Transverse colon (tissue), 4 donors: Measurements from ENCODE around the gene PGS1. TPM values are rescaled to one million over a fixed set of nuclear protein-coding genes. Genes with fewer than 3 reads are reported as not detected.

Experiments used
- DNase-seq: peaks from one replicate; pipeline ENCODE4 v3.0.0-alpha.2; 2019
- H3K27ac ChIP-seq, 4 donors: fragments of 200-600 bp; sonication (generic); 2 replicates each; pipeline ENCODE4 v1.5.1; 2016 to 2018; ENCODE audit warnings: inconsistent platforms in 4 of 4
- H3K27me3 ChIP-seq: fragments of 200-600 bp; sonication (generic); 2 replicates; pipeline ENCODE4 v1.5.1; 2017; ENCODE audit warnings: inconsistent platforms
- H3K36me3 ChIP-seq, 4 donors: fragments of 200-600 bp; sonication (generic); 2 replicates each; pipeline ENCODE4 v1.5.1; 2017 to 2019; ENCODE audit warnings: inconsistent platforms in 4 of 4
- H3K4me1 ChIP-seq, 4 donors: fragments of 200-600 bp; sonication (generic); 2 replicates each; pipeline ENCODE4 v1.5.1; 2017 to 2020; ENCODE audit warnings: inconsistent platforms in 4 of 4
- H3K4me3 ChIP-seq, 4 donors: fragments of 200-600 bp; sonication (generic); 1 replicate in 1 of 4; 2 replicates in 3 of 4; pipeline versions ENCODE4 v1.5.1 to v1.6.1; 2017 to 2019; ENCODE audit warnings: inconsistent platforms in 4 of 4
- H3K9me3 ChIP-seq, 2 donors: fragments of 200-600 bp; sonication (generic); 2 replicates each; pipeline ENCODE4 v1.5.1; 2017 to 2019; ENCODE audit warnings: inconsistent platforms in 2 of 2
- EP300 ChIP-seq: sonication (generic); formaldehyde crosslinking; IDR thresholded peaks from one replicate; pipeline ENCODE4 v1.6.1; 2017; ENCODE audit warnings: antibody characterized with exemption, low read depth
- POLR2A ChIP-seq: fragments of 450-650 bp; IDR thresholded peaks from one replicate; pipeline ENCODE4 v1.6.1; 2016; ENCODE audit warnings: antibody characterized with exemption, mild to moderate bottlenecking, moderate library complexity
- POLR2AphosphoS5 ChIP-seq, 3 donors: sonication (generic); formaldehyde crosslinking; IDR thresholded peaks; one replicate each; pipeline ENCODE4 v1.6.1; 2016; ENCODE audit warnings: antibody characterized with exemption in 3 of 3
- WGBS, 2 donors: methylation state at CpG; one replicate each; pipeline ENCODE4 v1.1.5; 2018; ENCODE audit warnings: low coverage in 1 of 2; 5-methylcytosine and 5-hydroxymethylcytosine counted together
- in situ Hi-C, 4 donors: fragments of 200-750 bp; cut with MboI; loops; one replicate each; pipeline versions ENCODE4 v1.15.0 to v1.15.1; 2017; ENCODE audit warnings: low sequenced_read_pairs in 3 of 4, low pct_ligation_motif_present in 1 of 4, low pct_unique_long_range_greater_than_20kb in 1 of 4
- intact Hi-C: fragments of 100-400 bp; cut with DNase I; formaldehyde crosslinking; loops from one replicate; pipeline ENCODE4 v1.15.1; 2023; ENCODE audit warnings: low total_unique reads
- total RNA-seq, 4 donors: library from RNA; depleted of rRNA; stranded (reverse); fragments of >200 nt; gene quantifications; one replicate each; pipeline ENCODE4 v1.1.0, GENCODE V29; 2016
- TF ChIP-seq, protein P1 (sequence below), 5 experiments: fragments of 200-600 bp in 3 of 5; fragments of 450-650 bp in 2 of 5; sonication (generic) in 3 of 5; IDR thresholded peaks; 1 replicate in 2 of 5; 2 replicates in 3 of 5; pipeline ENCODE4 v1.5.1; 2016 to 2017; ENCODE audit warnings: antibody characterized with exemption in 5 of 5, inconsistent platforms in 3 of 5, mild to moderate bottlenecking in 2 of 5, moderate library complexity in 1 of 5

PGS1 gene
- total RNA-seq, 4 donors from 2014 or later, result 32.1 to 77.6 (median 60.1) TPM

DNA sequence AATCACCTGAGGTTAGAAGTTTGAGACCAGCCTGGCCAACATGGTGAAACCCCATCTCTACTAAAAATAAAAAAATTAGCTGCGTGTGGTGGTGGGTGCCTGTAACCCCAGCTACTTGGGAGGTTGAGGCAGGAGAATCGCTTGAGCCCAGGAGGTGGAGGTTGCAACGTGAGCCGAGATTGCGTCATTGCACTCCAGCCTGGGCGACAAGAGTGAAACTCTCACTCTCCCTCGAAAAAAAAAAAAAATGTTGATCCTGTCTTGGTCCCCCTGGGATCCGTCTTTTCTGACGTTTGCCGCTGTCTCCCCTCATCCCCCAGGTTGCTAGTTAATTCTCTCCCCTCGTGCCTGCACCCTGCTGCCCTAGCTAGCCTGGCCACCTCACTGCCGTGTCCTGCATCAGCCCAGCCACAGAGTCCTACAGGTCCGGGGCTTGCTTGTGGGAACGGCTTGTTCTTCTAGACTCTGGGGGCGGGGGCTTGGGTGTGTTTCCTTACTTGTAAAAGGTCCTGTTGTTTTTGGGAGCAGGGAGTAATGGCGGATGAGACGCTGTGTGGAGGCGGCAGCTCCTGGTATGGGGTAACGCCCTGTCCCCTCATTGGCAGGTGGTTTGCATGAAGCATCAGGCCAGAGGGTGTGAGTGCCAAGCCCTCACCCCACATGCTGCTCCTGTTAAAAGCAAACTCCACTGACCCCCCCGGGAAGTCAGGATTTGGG is 44.6 kb downstream of the PGS1 start:
- intact Hi-C loops (loop anchor here (1.0 kb wide), 1 partner anchor 61 kb away; no protein-coding TSS in a partner anchor), in situ Hi-C loops (loop anchor here (5.0 to 10.0 kb wide), 2 partner anchors 61 to 128 kb away; partner anchors contain the start of gene SOCS3 (in 3 of the 4))
- TF ChIP-seq, protein P1, sequence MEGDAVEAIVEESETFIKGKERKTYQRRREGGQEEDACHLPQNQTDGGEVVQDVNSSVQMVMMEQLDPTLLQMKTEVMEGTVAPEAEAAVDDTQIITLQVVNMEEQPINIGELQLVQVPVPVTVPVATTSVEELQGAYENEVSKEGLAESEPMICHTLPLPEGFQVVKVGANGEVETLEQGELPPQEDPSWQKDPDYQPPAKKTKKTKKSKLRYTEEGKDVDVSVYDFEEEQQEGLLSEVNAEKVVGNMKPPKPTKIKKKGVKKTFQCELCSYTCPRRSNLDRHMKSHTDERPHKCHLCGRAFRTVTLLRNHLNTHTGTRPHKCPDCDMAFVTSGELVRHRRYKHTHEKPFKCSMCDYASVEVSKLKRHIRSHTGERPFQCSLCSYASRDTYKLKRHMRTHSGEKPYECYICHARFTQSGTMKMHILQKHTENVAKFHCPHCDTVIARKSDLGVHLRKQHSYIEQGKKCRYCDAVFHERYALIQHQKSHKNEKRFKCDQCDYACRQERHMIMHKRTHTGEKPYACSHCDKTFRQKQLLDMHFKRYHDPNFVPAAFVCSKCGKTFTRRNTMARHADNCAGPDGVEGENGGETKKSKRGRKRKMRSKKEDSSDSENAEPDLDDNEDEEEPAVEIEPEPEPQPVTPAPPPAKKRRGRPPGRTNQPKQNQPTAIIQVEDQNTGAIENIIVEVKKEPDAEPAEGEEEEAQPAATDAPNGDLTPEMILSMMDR (IDR thresholded peaks at IDR 0.05), result no peak
- TF ChIP-seq POLR2A, result no peak
- no peak for TF ChIP-seq EP300
- no peak for TF ChIP-seq POLR2AphosphoS5 (IDR thresholded peaks at IDR 0.05)
- peaks cover 0 to 19% (median 2%) of the 10 kb centered on the region in 4 donors for H3K4me1 ChIP-seq
- H3K4me3 ChIP-seq, result no peak overlapping the region
- no peaks in the 10 kb centered on the region for H3K27me3 ChIP-seq
- no peak for DNase-seq
- 89% methylated on average over 20 of the region's 20 CpGs; no CpG with 5 or more reads in 1 of the 2 donors for WGBS, 2 donors
- H3K9me3 ChIP-seq, result no peaks in the 10 kb centered on the region
- H3K27ac ChIP-seq, result no peak overlapping the region
- H3K36me3 ChIP-seq, result peaks cover 0 to 25% (median 9%) of the 10 kb centered on the region in 4 donors

DNA sequence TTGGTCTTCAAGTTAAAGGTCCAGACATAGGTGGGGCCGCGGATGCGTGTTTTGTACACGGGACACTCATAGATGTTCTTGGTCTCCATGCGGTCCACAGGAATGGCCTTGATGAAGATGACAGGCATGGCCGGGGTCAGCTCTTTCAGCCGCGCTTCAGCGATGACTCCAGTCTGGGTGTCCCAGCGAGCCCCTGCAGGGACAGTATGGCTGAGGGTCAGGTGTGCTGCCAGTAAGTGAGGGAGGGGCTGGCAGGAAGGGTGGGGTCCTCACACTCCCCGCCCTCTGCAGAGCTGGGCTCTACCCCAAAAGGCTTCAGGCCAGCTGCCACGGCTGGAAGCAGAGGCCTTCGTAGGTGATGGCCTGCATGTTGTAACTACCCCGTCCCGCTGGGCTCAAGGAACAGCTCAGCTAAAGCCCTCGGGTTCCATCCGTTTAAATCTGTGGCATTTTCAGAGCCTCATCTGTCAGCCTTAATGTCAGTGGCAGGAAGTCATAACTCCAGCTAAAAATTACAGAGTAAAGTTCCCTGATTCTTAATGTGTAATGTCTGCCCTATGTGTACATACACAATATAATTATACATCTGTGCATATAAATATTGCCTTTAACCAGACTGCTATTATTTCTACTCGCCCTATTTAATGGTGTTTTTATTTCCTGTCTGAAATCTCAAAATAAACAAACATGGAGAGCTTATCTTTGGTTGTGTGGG is 45.7 kb downstream of the PGS1 start:
- Histone ChIP-seq H3K4me1 (peaks cover 0 to 22% (median 2%) of the 10 kb centered on the region in 4 donors), H3K27ac (no peak overlapping the region), H3K36me3 (peaks cover 0 to 25% (median 9%) of the 10 kb centered on the region in 4 donors), H3K27me3 (no peaks in the 10 kb centered on the region), H3K4me3 (no peak overlapping the region), H3K9me3 (no peaks in the 10 kb centered on the region)
- intact Hi-C loops, result loop anchor here (2.0 kb wide), 1 partner anchor 135 kb away; no protein-coding TSS in a partner anchor
- no peak for DNase-seq
- 50 to 84% methylated on average over 1 to 18 of the region's 18 CpGs for WGBS, 2 donors
- in situ Hi-C loops, result loop anchor here (5.0 to 10.0 kb wide), 2 partner anchors 62 to 129 kb away; partner anchors contain the start of gene SOCS3 (in 3 of the 4)
- TF ChIP-seq EP300 (no peak), POLR2AphosphoS5 (IDR thresholded peaks at IDR 0.05) (no peak), POLR2A (no peak)
- TF ChIP-seq, protein P1 (IDR thresholded peaks at IDR 0.05), result no peak

GRCh38 chr17:78425429-78425828 is 47.0 kb downstream of the PGS1 start:
- no peaks in the 10 kb centered on the region for H3K9me3 ChIP-seq
- DNase-seq, result no peak
- H3K27ac ChIP-seq, result no peak overlapping the region
- H3K36me3 ChIP-seq, result peaks cover 0 to 19% (median 6%) of the 10 kb centered on the region in 4 donors
- intact Hi-C loops, result loop anchor here (2.0 kb wide), 1 partner anchor 137 kb away; no protein-coding TSS in a partner anchor
- TF ChIP-seq, protein P1 (IDR thresholded peaks at IDR 0.05), result no peak
- TF ChIP-seq POLR2A, result no peak
- TF ChIP-seq POLR2AphosphoS5 (IDR thresholded peaks at IDR 0.05), result no peak
- TF ChIP-seq EP300, result no peak
- H3K4me3 ChIP-seq, result no peak overlapping the region
- H3K27me3 ChIP-seq, result no peaks in the 10 kb centered on the region
- H3K4me1 ChIP-seq, result peaks cover 0 to 16% (median 2%) of the 10 kb centered on the region in 4 donors
- in situ Hi-C loops, result loop anchor here in 3 of 4 donors (10.0 to 25.0 kb wide), 2 partner anchors 131 to 338 kb away; no protein-coding TSS in a partner anchor
- 89% methylated on average over 17 of the region's 17 CpGs; no CpG with 5 or more reads in 1 of the 2 donors for WGBS, 2 donors
